ENCODE results near the gene TAS2R46.
"Not testable (repeated sequence)": the region's sequence is repeated elsewhere in the genome, so short reads cannot be mapped to it uniquely, and the experiment has no call there.

TAS2R46 gene, protein sequence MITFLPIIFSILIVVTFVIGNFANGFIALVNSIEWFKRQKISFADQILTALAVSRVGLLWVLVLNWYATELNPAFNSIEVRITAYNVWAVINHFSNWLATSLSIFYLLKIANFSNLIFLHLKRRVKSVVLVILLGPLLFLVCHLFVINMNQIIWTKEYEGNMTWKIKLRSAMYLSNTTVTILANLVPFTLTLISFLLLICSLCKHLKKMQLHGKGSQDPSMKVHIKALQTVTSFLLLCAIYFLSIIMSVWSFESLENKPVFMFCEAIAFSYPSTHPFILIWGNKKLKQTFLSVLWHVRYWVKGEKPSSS

DNA sequence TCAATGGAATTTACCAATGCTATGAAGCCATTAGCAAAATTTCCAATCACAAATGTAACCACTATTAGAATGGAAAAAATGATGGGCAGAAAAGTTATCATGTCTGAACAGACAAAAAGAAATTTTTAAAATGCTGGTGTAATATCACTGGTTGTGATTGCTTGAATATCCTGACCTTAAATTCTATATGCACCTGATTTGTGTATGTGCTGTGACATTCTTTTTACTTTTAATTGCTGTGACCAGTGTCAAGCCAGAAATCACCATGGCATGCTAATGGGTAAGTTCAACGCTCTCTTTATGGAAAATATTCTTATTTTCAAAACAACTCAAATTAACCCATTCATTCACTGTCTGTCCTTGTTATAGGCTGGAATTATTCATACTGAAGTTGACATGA lies at the start of gene TAS2R46:
Gene TAS2R46, minus strand, starts transcription at position 101 of the 400 bp plus-strand sequence. Its CDS starts 0 bp downstream, at position 101.
- not testable (repeated sequence) for DNase-seq

DNA sequence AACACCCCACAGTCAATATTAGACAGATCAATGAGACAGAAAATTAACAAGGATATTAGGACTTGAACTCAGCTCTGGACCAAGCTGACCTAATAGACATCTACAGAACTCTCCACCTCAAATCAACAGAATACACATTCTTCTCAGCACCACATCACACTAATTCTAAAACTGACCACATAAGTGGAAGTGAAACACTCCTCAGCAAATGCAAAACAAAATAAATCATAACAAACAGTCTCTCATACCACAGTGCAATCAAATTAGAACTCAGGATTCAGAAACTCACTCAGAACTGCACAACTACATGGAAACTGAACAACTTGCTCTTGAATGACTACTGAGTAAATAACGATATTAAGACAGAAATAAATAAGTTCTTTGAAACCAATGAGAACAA lies 49.1 kb upstream of the TAS2R46 start:
- DNase-seq, result not testable (repeated sequence)

DNA sequence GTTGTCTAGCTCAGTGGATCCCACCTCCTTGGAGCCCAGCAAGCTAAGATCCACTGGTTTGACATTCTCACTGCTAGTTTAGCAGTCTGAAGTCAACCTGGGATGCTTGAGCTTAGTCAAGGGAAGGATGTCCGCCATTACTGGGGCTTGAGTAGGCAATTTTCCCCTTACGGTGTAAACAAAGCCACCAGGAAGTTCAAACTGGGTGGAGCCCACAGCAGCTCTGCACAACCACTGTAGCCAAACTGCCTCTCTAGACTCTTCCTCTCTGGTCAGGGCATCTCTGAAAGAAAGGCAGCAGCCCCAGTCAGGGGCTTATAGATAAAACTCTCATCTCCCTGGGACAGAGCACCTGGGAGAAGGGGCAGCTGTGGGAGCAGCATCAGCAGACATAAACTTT lies 46.8 kb upstream of the TAS2R46 start:
- DNase-seq, result no peak

GRCh38 chr12:11107719-11108118 lies 45.6 kb upstream of the TAS2R46 start:
- no peak for DNase-seq

DNA sequence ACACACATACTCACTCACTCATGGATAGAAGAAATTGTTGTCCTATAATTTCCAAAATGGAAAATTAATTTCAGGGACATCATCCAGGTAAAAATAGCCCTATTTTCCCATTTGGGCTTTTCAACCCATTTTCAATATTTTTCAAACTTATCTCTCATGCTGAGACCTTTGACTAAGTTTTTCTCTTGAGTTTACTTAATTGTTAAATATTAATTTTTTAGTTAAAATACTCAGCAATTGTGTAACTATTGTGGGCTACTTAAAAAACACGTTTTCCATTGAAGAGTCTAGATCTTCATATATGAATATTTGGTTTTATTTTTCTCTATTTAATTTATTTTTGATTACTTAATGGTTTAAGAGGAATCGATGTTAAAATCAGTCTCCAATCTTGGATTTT lies 44.2 kb upstream of the TAS2R46 start:
- no peak for DNase-seq

- no peak for DNase-seq
These were observed 43.5 kb upstream of the TAS2R46 start for GRCh38 chr12:11105546-11105945.

GRCh38 chr12:11094910-11095309 lies 32.8 kb upstream of the TAS2R46 start:
- DNase-seq, result not testable (repeated sequence)

GRCh38 chr12:11092128-11092527 lies 30.0 kb upstream of the TAS2R46 start, which contains the start of gene TAS2R43:
Gene TAS2R43 (minus strand): TSS chr12:11092313. CDS start chr12:11092229, 84 bp downstream.
- no peak for DNase-seq

GRCh38 chr12:11089246-11089645 lies 27.2 kb upstream of the TAS2R46 start:
- DNase-seq, result no peak

GRCh38 chr12:11085419-11085818 lies 23.3 kb upstream of the TAS2R46 start:
- no peak for DNase-seq

DNA sequence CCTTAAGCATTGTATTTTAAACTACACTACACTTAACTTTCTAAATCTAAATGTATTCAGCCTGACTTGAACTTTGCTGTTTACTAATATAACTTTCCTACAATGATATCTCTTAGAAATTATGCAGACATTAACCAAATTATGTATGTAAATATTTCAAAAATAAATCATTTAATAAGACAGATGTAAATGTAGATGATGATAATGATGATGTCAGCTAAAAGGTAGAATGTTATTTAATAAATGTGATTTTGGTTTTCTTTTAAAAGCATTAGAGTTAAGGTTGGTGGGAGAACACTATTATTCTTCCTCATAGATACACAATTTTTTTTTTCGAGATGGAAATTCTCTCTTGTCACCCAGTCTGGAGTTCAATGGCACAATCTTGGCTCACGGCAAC lies 19.9 kb upstream of the TAS2R46 start:
- no peak for DNase-seq

DNA sequence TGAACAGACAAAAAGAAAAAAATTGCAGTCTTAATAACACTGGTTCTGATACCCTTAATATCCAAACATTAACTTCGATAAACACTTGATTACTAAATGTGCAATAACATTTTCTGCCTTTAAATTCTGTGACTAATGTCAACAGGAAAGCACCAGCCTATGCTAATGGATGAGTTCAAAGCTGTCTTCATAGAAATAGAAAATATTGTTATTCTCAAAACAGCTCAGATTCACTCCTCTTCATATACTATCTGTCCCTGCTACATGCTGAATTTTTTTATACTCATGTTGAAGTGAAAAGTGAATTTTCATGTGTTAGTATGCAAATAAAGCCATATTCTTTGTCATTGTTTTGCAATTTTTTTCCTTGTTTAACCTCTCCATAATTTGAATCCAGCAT lies 16.2 kb upstream of the TAS2R46 start:
- DNase-seq, result no peak

GRCh38 chr12:11075642-11076041 lies 13.5 kb upstream of the TAS2R46 start:
- DNase-seq, result no peak

DNA sequence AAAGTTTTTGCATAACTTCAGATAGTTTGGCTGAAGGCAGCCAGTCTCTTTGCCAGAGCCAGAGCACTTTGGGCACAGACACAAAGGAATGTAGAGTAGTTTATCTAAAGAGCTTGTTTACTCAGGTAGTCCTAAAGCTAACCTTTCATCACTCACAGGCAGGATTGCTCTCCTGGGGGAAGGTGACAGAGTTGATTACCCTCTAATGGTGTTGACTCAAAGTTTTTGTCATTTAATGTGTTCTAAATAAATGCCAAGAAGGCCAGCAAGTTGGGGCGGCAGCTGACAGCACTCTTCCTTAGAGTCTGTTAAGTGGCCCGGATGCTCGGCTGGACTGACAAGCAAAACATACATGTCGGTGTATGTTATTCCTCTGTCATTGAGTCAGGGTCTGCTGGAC lies 9.3 kb upstream of the TAS2R46 start:
- no peak for DNase-seq

GRCh38 chr12:11070999-11071398 lies 8.9 kb upstream of the TAS2R46 start:
- DNase-seq, result no peak

GRCh38 chr12:11069854-11070365 lies 7.8 kb upstream of the TAS2R46 start:
- no peak for DNase-seq

DNA sequence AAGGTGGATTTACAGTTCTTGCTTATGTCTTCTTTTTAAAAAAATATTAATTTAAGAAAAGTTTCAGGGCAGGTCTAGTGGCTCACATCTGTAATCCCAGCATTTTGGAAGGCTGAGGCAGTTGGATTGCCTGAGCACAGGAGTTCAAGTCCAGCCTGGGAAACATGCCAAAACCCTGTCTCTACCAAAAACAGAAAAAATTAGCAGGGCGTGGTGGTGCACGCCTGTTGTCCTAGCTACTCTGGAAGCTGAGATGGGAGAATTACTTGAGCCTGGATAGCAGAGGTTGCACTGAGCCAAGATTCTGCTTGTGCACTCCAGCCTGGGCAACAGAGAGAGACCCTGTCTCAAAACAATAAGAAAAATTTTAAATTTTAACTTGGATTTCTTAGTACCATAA lies 5.4 kb upstream of the TAS2R46 start:
- DNase-seq, result no peak

DNA sequence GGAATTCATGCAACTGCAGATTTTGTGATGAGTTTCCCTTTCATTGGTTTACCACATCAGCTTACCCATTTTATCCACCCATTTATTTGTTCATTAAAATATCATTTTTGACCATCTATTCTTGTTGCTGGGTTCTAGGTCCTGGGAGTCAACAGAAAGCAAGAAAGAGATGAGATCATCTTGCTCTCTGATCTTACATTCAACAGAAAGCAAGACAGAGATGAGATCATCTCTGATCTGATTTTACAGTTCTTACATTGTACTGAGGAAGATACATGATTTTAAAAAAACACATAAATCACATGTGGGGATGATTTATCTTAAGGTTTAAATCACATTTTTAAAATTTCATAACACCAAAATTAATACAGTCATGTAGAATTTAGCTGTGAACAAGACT lies 2.3 kb downstream of the TAS2R46 start:
- DNase-seq, result no peak

DNA sequence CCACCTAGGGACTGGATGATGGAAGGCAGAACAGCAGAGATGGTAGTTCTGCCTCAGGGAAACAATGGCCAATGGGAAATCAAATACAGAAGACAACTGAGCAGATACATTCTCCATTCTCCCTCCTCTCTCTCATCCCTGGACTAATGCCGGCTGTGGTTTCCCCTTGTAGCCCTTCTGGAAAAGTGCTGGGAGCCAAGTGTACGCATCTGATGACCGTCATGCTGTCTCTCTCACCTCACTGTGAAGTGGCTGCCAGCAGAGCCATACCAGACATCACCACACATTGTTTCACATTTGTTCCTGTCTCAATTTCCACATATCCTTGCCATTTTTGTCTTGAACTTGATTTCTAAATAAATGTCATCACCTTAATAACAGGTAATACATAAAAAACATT lies 3.1 kb downstream of the TAS2R46 start:
- no peak for DNase-seq

DNA sequence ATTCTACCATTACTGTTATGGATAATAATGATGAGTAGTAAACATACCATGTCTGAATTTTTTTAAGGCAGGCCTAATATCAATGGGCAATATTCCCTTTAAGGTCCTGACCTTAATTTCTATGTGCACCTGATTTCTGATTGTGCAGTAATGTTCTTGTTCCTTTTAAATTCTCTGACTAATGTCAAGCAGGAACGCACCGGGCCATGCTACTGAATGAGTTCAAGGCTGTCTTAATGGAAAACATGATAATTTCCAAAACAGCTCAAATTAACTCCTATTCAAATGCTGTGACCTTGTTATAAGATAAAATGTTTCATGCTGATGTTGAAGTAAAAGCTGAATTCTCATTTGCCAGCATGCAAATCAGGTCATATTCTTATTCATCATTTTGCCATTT lies 6.8 kb downstream of the TAS2R46 start:
- DNase-seq, result no peak

- DNase-seq, result not testable (repeated sequence)
These were observed 12.1 kb downstream of the TAS2R46 start for GRCh38 chr12:11049806-11050531.

GRCh38 chr12:11041366-11041765 lies 20.7 kb downstream of the TAS2R46 start:
- not testable (repeated sequence) for DNase-seq

GRCh38 chr12:11040162-11040561 lies 21.9 kb downstream of the TAS2R46 start:
- no peak for DNase-seq

- DNase-seq, result no peak
These were observed 22.9 kb downstream of the TAS2R46 start for GRCh38 chr12:11039171-11039570.
